ENCODE measurements around the gene DMRTB1.
"Not testable (repeated sequence)": the region's sequence is repeated elsewhere in the genome, so short reads cannot be mapped to it uniquely, and the experiment has no call there.

DMRTB1 gene

DNA sequence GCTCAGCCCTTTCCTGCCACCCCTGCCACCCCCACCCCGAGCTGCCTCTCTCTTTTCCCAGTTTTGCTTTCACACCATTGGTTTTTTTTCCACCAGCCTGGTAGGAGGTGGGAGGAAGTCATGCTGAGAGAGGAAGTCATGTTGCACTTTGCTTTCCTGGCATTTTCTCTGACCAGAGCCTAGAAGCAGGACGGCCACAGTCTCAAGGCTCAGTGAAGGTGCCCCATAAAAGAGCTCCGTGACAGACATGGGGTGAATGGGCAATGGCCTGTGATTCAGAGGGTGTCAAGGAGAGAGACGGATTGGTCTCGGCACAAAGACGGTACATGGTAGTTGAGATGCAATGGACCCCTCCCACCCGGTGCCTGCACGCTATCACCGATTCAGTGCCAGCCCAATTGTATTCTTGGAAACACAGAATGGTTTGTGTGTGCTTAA is 42.1 kb upstream of the DMRTB1 start:
- no peak overlapping the region for H3K4me3 ChIP-seq (ENCODE audit: low read depth in 1 of 2, low read length in 2 of 2)
- no peaks in the 10 kb centered on the region for H3K4me1 ChIP-seq (ENCODE audit: insufficient read depth, low read length)
- no peaks in the 10 kb centered on the region for H3K36me3 ChIP-seq (ENCODE audit: insufficient read depth, low read length)
- no peak overlapping the region for H3K27ac ChIP-seq (ENCODE audit: low read depth, low read length)
- H3K9me3 ChIP-seq (ENCODE audit: low read length), result no peaks in the 10 kb centered on the region
- H3K27me3 ChIP-seq (ENCODE audit: control insufficient read depth in 1 of 2, insufficient read depth in 2 of 2, low read length in 2 of 2), result no peaks in the 10 kb centered on the region
- H3K9ac ChIP-seq (ENCODE audit: low read length), result no peak overlapping the region

DNA sequence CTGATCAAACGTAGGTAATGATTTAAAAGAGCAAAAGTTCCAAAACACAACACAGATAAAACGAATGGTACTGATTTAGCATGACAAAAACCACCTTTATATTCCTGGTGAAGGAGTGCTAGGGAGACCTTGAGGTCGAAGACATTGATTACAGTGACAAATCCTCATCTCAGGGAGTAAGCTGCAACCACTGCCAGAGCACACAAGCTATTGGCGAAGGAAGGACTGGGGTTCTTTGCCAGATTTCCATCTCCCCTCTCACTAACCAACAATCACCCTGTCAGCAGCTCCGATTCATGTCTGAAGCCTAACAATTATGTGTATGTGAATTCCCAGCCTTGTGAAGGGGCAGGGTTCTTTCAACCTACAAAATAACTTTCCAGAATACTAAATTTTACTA is 40.2 kb upstream of the DMRTB1 start:
- no peaks in the 10 kb centered on the region for H3K9me3 ChIP-seq (ENCODE audit: low read length)
- H3K9ac ChIP-seq (ENCODE audit: low read length), result no peak overlapping the region
- H3K27ac ChIP-seq (ENCODE audit: low read depth, low read length), result no peak overlapping the region
- H3K36me3 ChIP-seq (ENCODE audit: insufficient read depth, low read length), result no peaks in the 10 kb centered on the region
- H3K27me3 ChIP-seq (ENCODE audit: control insufficient read depth in 1 of 2, insufficient read depth in 2 of 2, low read length in 2 of 2), result no peaks in the 10 kb centered on the region
- no peaks in the 10 kb centered on the region for H3K4me1 ChIP-seq (ENCODE audit: insufficient read depth, low read length)
- no peak overlapping the region for H3K4me3 ChIP-seq (ENCODE audit: low read depth in 1 of 2, low read length in 2 of 2)

DNA sequence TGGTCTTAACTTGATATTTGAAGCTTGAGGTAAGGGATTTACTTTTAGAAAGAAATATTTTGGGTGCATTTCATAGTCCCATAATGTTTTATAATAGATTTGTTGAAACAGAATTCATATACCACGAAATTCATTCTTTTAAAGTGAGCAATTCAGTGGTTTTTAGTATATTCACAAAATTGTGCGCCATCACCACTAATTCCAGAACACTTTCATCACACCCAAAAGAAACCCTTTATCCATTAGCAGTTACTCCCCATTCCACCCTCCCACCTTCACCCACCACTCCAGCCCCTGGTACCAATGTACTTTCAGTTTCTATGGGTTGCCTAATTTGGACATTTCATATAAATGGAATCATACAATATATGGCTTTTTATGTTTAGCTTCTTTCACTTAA is 38.9 kb upstream of the DMRTB1 start:
- Histone ChIP-seq H3K4me1 (ENCODE audit: insufficient read depth, low read length) (no peaks in the 10 kb centered on the region), H3K27ac (ENCODE audit: low read depth, low read length) (no peak overlapping the region), H3K9ac (ENCODE audit: low read length) (no peak overlapping the region), H3K9me3 (ENCODE audit: low read length) (no peaks in the 10 kb centered on the region), H3K4me3 (ENCODE audit: low read depth in 1 of 2, low read length in 2 of 2) (no peak overlapping the region), H3K36me3 (ENCODE audit: insufficient read depth, low read length) (no peaks in the 10 kb centered on the region), H3K27me3 (ENCODE audit: control insufficient read depth in 1 of 2, insufficient read depth in 2 of 2, low read length in 2 of 2) (no peaks in the 10 kb centered on the region)

DNA sequence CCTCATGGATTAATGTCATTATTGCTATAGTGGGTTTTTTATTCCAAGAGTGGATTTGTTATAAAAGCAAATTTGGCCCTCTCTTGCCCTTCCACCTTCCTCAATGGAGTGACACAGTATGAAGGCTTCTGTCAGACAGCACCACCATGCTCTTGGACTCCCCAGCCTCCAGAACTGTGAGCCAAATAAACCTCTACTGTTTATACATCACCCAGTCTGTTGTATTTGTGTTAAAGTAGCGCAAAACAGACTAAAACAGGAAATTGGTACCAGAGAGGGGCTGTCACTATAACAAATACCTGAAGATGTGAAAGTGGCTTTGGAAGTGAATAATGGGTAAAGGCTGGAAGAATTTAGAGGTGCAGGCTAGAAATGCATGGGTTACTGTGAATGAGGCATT is 38.0 kb upstream of the DMRTB1 start:
- H3K36me3 ChIP-seq (ENCODE audit: insufficient read depth, low read length), result no peaks in the 10 kb centered on the region
- no peaks in the 10 kb centered on the region for H3K27me3 ChIP-seq (ENCODE audit: control insufficient read depth in 1 of 2, insufficient read depth in 2 of 2, low read length in 2 of 2)
- no peak overlapping the region for H3K27ac ChIP-seq (ENCODE audit: low read depth, low read length)
- no peaks in the 10 kb centered on the region for H3K9me3 ChIP-seq (ENCODE audit: low read length)
- H3K4me1 ChIP-seq (ENCODE audit: insufficient read depth, low read length), result no peaks in the 10 kb centered on the region
- no peak overlapping the region for H3K9ac ChIP-seq (ENCODE audit: low read length)
- no peak overlapping the region for H3K4me3 ChIP-seq (ENCODE audit: low read depth in 1 of 2, low read length in 2 of 2)

DNA sequence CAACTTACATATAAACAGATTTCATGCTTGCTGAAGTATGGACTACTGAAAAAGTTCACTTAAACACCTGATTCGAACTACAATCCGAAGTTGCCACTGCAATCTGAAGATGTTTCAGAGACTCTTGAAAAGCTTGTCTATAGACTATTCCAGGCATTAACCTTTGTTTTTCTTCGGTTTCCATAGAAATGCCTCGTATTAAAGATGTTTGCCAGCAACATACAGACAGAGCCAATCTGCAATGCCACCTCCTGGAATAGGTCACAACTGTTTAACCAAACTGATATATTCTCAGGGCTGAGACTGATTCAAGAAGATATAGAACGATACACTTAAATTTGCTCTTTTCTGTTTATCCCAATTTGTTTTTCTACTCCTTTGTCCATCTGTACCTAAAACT is 28.9 kb upstream of the DMRTB1 start:
- no peaks in the 10 kb centered on the region for H3K36me3 ChIP-seq (ENCODE audit: insufficient read depth, low read length)
- H3K27ac ChIP-seq (ENCODE audit: low read depth, low read length), result no peak overlapping the region
- H3K27me3 ChIP-seq (ENCODE audit: control insufficient read depth in 1 of 2, insufficient read depth in 2 of 2, low read length in 2 of 2), result no peaks in the 10 kb centered on the region
- H3K9me3 ChIP-seq (ENCODE audit: low read length), result no peaks in the 10 kb centered on the region
- no peak overlapping the region for H3K9ac ChIP-seq (ENCODE audit: low read length)
- no peaks in the 10 kb centered on the region for H3K4me1 ChIP-seq (ENCODE audit: insufficient read depth, low read length)
- H3K4me3 ChIP-seq (ENCODE audit: low read depth in 1 of 2, low read length in 2 of 2), result no peak overlapping the region

DNA sequence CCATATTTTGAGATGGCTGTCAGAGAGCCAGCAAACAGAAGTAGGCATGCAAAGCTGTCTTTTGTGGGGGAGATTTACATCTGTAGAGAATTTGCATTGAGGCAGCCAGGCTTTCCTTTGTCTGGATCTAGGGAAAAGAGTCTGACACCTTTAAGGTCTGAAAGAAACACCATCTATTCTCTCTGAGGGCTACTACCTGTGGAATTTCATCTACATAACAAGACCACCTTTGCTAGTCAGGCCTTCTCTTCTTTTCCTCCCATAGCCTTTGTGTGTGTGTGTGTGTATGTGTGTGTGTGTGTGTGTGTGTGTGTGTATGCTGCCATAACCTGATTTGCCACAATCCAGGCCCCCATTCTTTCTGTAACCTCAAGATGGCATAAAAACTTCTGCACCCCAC is 28.4 kb upstream of the DMRTB1 start:
- Histone ChIP-seq H3K9me3 (ENCODE audit: low read length) (no peaks in the 10 kb centered on the region), H3K36me3 (ENCODE audit: insufficient read depth, low read length) (no peaks in the 10 kb centered on the region), H3K4me3 (ENCODE audit: low read depth in 1 of 2, low read length in 2 of 2) (no peak overlapping the region), H3K4me1 (ENCODE audit: insufficient read depth, low read length) (no peaks in the 10 kb centered on the region), H3K27ac (ENCODE audit: low read depth, low read length) (no peak overlapping the region), H3K27me3 (ENCODE audit: control insufficient read depth in 1 of 2, insufficient read depth in 2 of 2, low read length in 2 of 2) (no peaks in the 10 kb centered on the region), H3K9ac (ENCODE audit: low read length) (no peak overlapping the region)

DNA sequence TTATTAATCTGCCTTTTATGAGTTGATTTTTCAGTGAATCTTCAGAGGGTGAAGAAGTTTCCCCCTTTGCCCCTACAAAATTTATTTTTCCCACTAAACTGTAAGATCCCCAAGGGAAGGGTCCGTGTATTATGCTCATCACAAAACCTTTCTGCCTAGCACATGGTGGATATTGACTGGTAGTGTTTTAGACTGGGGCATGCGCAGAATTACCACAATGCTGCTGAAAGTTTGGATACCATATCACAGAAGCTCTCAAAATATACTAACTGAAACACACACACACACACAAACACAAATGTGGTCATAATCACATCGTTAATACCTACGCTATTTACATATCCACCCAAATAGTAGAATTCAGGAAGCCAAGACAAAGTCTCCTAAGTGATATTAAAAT is 28.0 kb upstream of the DMRTB1 start:
- Histone ChIP-seq H3K27ac (ENCODE audit: low read depth, low read length) (no peak overlapping the region), H3K4me1 (ENCODE audit: insufficient read depth, low read length) (no peaks in the 10 kb centered on the region), H3K9me3 (ENCODE audit: low read length) (no peaks in the 10 kb centered on the region), H3K9ac (ENCODE audit: low read length) (no peak overlapping the region), H3K27me3 (ENCODE audit: control insufficient read depth in 1 of 2, insufficient read depth in 2 of 2, low read length in 2 of 2) (no peaks in the 10 kb centered on the region), H3K4me3 (ENCODE audit: low read depth in 1 of 2, low read length in 2 of 2) (no peak overlapping the region), H3K36me3 (ENCODE audit: insufficient read depth, low read length) (no peaks in the 10 kb centered on the region)

DNA sequence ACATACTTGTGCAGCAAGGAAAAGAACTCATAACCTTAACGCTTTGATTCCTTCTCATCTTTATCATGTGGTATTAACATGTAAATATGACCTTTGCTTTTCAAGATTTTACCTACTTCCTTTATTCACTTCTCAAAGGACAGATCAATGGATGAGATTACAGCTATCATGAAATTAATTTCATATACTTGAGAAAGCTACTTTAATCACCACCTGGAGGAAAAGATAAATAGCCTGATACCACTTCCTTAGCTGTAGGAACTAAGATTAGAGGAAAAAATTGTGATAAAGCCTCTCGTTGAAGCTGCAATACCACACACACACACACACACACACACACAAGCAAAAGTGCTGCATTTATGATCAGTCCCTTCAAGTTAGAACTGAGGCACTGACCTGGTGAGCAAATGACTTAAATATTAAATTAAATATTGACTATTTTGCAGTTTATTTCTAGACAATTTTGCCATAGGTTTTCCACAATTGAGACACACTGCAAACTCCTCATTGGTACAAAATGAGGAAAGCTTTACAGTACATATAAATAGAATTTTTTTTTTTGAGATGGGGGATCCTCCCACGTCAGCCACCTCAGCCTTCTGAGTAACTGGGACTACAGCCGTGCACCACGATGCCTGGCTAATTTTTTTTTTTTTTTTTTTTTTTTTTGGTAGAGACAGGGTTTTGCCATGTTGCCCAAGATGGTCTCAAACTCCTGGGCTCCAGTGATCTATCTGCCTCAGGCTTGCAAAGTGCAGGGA is 27.2 kb upstream of the DMRTB1 start:
- H3K4me1 ChIP-seq (ENCODE audit: insufficient read depth, low read length), result no peaks in the 10 kb centered on the region
- no peak overlapping the region for H3K4me3 ChIP-seq (ENCODE audit: low read depth in 1 of 2, low read length in 2 of 2)
- no peak overlapping the region for H3K9ac ChIP-seq (ENCODE audit: low read length)
- H3K27me3 ChIP-seq (ENCODE audit: control insufficient read depth in 1 of 2, insufficient read depth in 2 of 2, low read length in 2 of 2), result no peaks in the 10 kb centered on the region
- no peak overlapping the region for H3K27ac ChIP-seq (ENCODE audit: low read depth, low read length)
- H3K9me3 ChIP-seq (ENCODE audit: low read length), result no peaks in the 10 kb centered on the region
- no peaks in the 10 kb centered on the region for H3K36me3 ChIP-seq (ENCODE audit: insufficient read depth, low read length)

DNA sequence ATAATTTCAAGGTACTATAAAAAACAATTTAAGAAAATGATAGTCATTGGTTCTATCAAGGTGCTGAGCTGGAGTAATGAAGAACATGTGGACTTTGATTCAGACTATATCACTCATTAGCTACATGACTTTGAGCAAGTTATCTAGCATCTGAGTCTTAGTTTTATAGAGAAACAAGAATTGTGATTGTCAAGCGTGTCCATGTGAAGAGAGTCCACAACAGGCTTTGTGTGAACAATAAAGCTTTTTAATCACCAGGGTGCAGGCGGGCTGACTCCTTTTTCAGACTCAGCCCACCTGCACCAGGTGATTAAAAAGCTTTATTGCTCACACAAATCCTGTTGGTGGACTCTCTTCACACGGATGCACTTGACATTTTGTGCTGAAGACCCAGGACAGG is 26.6 kb upstream of the DMRTB1 start:
- no peaks in the 10 kb centered on the region for H3K36me3 ChIP-seq (ENCODE audit: insufficient read depth, low read length)
- no peaks in the 10 kb centered on the region for H3K4me1 ChIP-seq (ENCODE audit: insufficient read depth, low read length)
- no peak overlapping the region for H3K9ac ChIP-seq (ENCODE audit: low read length)
- H3K27me3 ChIP-seq (ENCODE audit: control insufficient read depth in 1 of 2, insufficient read depth in 2 of 2, low read length in 2 of 2), result no peaks in the 10 kb centered on the region
- H3K4me3 ChIP-seq (ENCODE audit: low read depth in 1 of 2, low read length in 2 of 2), result no peak overlapping the region
- no peaks in the 10 kb centered on the region for H3K9me3 ChIP-seq (ENCODE audit: low read length)
- no peak overlapping the region for H3K27ac ChIP-seq (ENCODE audit: low read depth, low read length)

DNA sequence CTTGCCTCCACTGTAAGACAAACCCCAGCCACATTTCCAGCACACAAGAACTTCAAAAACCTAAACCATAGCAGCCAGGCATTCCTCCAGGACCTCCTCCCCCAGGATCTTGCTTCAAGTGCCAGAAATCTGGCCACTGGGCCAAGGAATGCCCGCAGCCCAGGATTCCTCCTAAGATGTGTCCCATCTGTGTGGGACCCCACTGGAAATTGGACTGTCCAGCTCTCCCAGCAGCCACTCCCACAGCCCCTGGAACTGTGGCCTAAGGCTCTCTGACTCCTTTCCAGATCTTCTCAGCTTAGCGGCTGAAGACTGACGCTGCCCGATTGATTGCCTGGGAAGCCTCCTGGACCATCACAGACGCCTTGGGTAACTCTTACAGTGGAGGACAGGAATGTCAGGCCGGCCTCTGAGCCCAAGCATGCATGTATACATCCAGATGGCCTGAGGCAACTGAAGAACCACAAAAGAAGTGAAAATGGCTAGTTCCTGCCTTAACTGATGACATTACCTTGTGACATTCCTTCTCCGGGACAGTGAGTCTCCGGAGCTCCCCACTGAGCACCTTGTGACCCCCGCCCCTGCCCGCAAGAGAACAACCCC is 24.7 kb upstream of the DMRTB1 start:
- not testable (repeated sequence) for H3K27ac ChIP-seq (ENCODE audit: low read depth, low read length); H3K4me1 ChIP-seq (ENCODE audit: insufficient read depth, low read length); H3K27me3 ChIP-seq (ENCODE audit: control insufficient read depth in 1 of 2, insufficient read depth in 2 of 2, low read length in 2 of 2); H3K9ac ChIP-seq (ENCODE audit: low read length); H3K36me3 ChIP-seq (ENCODE audit: insufficient read depth, low read length); H3K4me3 ChIP-seq (ENCODE audit: low read depth in 1 of 2, low read length in 2 of 2); H3K9me3 ChIP-seq (ENCODE audit: low read length)

DNA sequence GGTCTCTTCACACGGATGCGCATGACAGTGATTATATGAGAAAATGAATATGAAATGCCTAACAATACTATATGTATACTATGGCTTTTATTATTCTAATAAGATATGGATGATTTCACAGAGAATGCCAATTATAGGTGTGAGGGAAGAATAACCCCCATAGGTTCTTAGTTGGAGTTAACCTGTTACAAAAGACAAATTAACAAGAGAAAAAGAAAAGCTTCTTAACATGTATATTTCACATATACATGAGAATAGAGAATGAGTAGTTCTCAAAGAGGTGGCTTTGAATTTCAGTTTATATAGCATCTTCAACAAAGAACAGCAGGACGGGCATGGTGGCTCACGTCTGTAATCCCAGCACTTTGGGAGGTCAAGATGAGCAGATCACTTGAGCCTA is 24.0 kb upstream of the DMRTB1 start:
- H3K27ac ChIP-seq (ENCODE audit: low read depth, low read length), result no peak overlapping the region
- H3K9me3 ChIP-seq (ENCODE audit: low read length), result no peaks in the 10 kb centered on the region
- H3K4me1 ChIP-seq (ENCODE audit: insufficient read depth, low read length), result no peaks in the 10 kb centered on the region
- H3K36me3 ChIP-seq (ENCODE audit: insufficient read depth, low read length), result no peaks in the 10 kb centered on the region
- no peak overlapping the region for H3K4me3 ChIP-seq (ENCODE audit: low read depth in 1 of 2, low read length in 2 of 2)
- H3K27me3 ChIP-seq (ENCODE audit: control insufficient read depth in 1 of 2, insufficient read depth in 2 of 2, low read length in 2 of 2), result no peaks in the 10 kb centered on the region
- H3K9ac ChIP-seq (ENCODE audit: low read length), result no peak overlapping the region
